IMR-90 (cell line): ENCODE measurements around the gene TFIP11. TPM values are rescaled to one million over a fixed set of nuclear protein-coding genes. Genes with fewer than 3 reads are reported as not detected.

Source experiments
- RCOR1 ChIP-seq: IDR thresholded peaks from 2 replicates; pipeline ENCODE4 v1.6.1; 2012; ENCODE audit warnings: mild to moderate bottlenecking, low read length, improper control_type of control experiment; ENCODE audit not compliant: insufficient replicate concordance
- polyA plus RNA-seq, 3 experiments: library from polyadenylated mRNA; depleted of rRNA; stranded (reverse); fragments of >200 nt; gene quantifications; 2 replicates each; pipeline ENCODE4 v1.2.3, GENCODE V29; 2012; ENCODE audit warnings: low replicate concordance in 1 of 3
- total RNA-seq: library from RNA; depleted of rRNA; stranded (reverse); fragments of >200 nt; gene quantifications from 2 replicates; pipeline ENCODE4 v1.2.3, GENCODE V29; 2012
- TF ChIP-seq, protein P1 (sequence below): fragments of 150-350 bp; IDR thresholded peaks from 2 replicates; pipeline ENCODE4 v1.6.1; 2016; ENCODE audit warnings: low read depth, mild to moderate bottlenecking, low read length, moderate library complexity, borderline replicate concordance

TFIP11 gene
- total and polyA plus RNA-seq, 2 of the 4 experiments (the other 2 are of a cell fraction), result 22.5 to 43.2 TPM

DNA sequence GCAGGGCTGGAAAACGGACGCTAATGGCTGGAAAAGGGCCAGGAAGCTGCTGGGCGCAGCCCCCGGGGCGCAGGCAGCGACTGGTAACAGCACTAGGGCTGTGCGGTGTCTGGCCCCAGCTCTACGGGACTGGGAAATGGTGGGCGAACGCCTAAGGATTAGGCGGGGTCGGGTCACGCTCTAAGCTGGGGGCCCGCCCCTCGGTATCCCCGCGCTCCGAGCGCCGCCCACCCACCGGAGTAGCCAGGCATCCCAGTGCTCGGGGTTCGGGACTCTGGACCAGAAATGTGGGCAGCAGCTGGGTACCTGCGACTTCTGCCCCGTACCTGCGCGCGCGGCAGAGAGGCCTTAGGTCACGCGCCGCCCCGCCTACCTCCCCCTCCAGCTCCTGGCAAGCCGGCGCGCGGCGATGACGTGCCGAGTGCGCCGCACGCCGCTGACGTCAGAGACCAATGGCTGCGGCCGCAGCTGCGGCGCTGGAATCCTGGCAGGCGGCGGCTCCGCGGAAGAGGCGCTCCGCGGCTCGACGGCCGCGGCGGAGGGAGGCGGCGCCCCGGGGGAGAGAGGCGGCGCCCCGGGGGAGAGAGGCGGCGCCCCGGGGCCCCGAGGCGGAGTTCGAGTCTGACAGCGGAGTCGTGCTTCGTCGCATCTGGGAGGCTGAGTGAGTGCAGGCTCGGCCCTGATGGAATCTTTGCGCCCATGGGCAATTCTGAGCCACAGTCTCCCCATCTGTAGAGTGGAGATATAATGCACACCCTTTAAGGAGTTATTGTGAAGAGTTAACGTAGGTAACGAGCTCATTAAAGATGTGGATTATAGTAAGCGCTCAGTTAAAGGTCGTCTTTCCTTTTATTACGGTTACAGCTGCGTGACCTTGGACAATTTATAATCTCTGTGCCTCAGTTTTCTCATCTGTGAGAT lies 28.6 kb downstream of the TFIP11 start, which contains the start of the genes HPS4 and SRRD (continued):
- TF ChIP-seq, protein P1, sequence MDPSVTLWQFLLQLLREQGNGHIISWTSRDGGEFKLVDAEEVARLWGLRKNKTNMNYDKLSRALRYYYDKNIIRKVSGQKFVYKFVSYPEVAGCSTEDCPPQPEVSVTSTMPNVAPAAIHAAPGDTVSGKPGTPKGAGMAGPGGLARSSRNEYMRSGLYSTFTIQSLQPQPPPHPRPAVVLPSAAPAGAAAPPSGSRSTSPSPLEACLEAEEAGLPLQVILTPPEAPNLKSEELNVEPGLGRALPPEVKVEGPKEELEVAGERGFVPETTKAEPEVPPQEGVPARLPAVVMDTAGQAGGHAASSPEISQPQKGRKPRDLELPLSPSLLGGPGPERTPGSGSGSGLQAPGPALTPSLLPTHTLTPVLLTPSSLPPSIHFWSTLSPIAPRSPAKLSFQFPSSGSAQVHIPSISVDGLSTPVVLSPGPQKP, result no peak
- TF ChIP-seq RCOR1, result peak; percentile 97
